Fibroblast of lung (primary cell): ENCODE data around the gene LPCAT1. TPM values are rescaled to one million over a fixed set of nuclear protein-coding genes. Genes with fewer than 3 reads are reported as not detected.

ENCODE experiments used
- DNase-seq, 2 donors: peaks; one replicate each; pipeline versions ENCODE4 v3.0.0 to v3.0.0-alpha.2; 2010; ENCODE audit warnings: low read depth in 2 of 2
- H2AFZ ChIP-seq: 2 replicates; pipeline ENCODE4 v1.5.1; 2012; ENCODE audit warnings: low read length, control low read depth, inconsistent platforms
- H3K27ac ChIP-seq: 2 replicates; pipeline ENCODE4 v1.5.1; 2011; ENCODE audit warnings: low read length, control low read depth; ENCODE audit not compliant: insufficient read depth
- H3K27me3 ChIP-seq: 2 replicates; pipeline ENCODE4 v1.5.1; 2011; ENCODE audit warnings: mild to moderate bottlenecking, low read length; ENCODE audit not compliant: control insufficient read depth, insufficient read depth
- H3K36me3 ChIP-seq: 2 replicates; pipeline ENCODE4 v1.5.1; 2011; ENCODE audit warnings: low read length; ENCODE audit not compliant: control insufficient read depth, insufficient read depth
- H3K4me1 ChIP-seq: 2 replicates; pipeline ENCODE4 v1.5.1; 2011; ENCODE audit warnings: low read length; ENCODE audit not compliant: control insufficient read depth, insufficient read depth; ENCODE audit errors: extremely low read depth
- H3K4me2 ChIP-seq: 2 replicates; pipeline ENCODE4 v1.5.1; 2011; ENCODE audit warnings: low read length, control low read depth; ENCODE audit not compliant: insufficient read depth; ENCODE audit errors: extremely low read depth
- H3K4me3 ChIP-seq, 4 experiments: fragments of 200-600 bp in 1 of 4; sonication (generic) in 1 of 4; replicated peaks in 1 of 4; 2 replicates each; pipeline ENCODE4 v1.5.1; 2011 to 2016; ENCODE audit warnings: low read length in 4 of 4, low read depth in 3 of 4, mild to moderate bottlenecking in 3 of 4, control low read depth in 2 of 4, inconsistent platforms in 1 of 4, mixed read lengths in 1 of 4; ENCODE audit not compliant: insufficient read depth in 1 of 4; ENCODE audit errors: control extremely low read depth in 1 of 4
- H3K79me2 ChIP-seq: 2 replicates; pipeline ENCODE4 v1.5.1; 2012; ENCODE audit warnings: mild to moderate bottlenecking, low read length, inconsistent platforms; ENCODE audit not compliant: control insufficient read depth, insufficient read depth
- H3K9ac ChIP-seq: 2 replicates; pipeline ENCODE4 v1.5.1; 2011; ENCODE audit warnings: mild to moderate bottlenecking, low read length, control low read depth; ENCODE audit not compliant: insufficient read depth
- H3K9me3 ChIP-seq: 2 replicates; pipeline ENCODE4 v1.5.1; 2012; ENCODE audit warnings: low read depth, low read length; ENCODE audit not compliant: control insufficient read depth, insufficient read depth
- H4K20me1 ChIP-seq: 2 replicates; pipeline ENCODE4 v1.5.1; 2011; ENCODE audit warnings: low read length; ENCODE audit not compliant: control insufficient read depth, insufficient read depth; ENCODE audit errors: extremely low read depth
- EZH2 ChIP-seq: IDR thresholded peaks from 2 replicates; pipeline ENCODE4 v1.5.1; 2012; ENCODE audit warnings: low read length, control low read depth, mild to moderate bottlenecking; ENCODE audit errors: missing control alignments
- polyA plus RNA-seq, 2 donors: library from polyadenylated mRNA; depleted of rRNA in 1 of 2; stranded (reverse) in 1 of 2; unstranded in 1 of 2; fragments of >200 nt; gene quantifications; 2 replicates each; pipeline ENCODE4 v1.2.1, GENCODE V29; 2011 to 2012; ENCODE audit warnings: missing spikeins in 1 of 2
- total RNA-seq: library from RNA; depleted of rRNA; stranded (reverse); fragments of >200 nt; gene quantifications from 2 replicates; pipeline ENCODE4 v1.2.1, GENCODE V29; 2014
- TF ChIP-seq, protein P1 (sequence below), 2 donors: IDR thresholded peaks in 1 of 2; conservative IDR thresholded peaks in 1 of 2; 1 replicate in 1 of 2; 2 replicates in 1 of 2; pipeline ENCODE4 v1.5.1; 2011 to 2012; ENCODE audit warnings: low read length in 2 of 2, control low read depth in 1 of 2, inconsistent platforms in 1 of 2, low read depth in 1 of 2, mild to moderate bottlenecking in 1 of 2

Gene LPCAT1
- total and polyA plus RNA-seq, 2 donors (not counting 1 experiment from before 2014, with no cell fraction given) = 50.8 to 65.2 TPM

DNA sequence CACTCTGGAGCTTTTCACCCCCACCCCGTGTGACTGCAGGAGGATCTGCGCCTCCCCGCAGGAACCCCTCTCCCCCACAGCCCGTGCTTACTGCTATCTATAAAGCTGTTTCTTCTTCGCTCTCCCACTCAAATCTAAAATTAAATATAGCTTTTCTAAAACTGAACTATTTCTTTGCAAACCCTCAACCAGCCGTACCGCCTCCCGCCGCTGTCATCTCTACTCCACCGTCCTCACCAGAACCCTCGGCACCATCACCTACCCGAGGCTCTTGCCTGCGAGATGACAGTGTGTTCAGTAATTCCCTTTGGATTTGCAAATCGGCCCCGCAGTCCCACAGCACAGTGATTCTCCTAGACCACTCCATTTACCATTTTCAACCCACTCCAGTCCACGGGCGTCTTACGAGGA is 13.6 kb downstream of the LPCAT1 start:
- TF ChIP-seq EZH2 = no peak
- TF ChIP-seq, protein P1, sequence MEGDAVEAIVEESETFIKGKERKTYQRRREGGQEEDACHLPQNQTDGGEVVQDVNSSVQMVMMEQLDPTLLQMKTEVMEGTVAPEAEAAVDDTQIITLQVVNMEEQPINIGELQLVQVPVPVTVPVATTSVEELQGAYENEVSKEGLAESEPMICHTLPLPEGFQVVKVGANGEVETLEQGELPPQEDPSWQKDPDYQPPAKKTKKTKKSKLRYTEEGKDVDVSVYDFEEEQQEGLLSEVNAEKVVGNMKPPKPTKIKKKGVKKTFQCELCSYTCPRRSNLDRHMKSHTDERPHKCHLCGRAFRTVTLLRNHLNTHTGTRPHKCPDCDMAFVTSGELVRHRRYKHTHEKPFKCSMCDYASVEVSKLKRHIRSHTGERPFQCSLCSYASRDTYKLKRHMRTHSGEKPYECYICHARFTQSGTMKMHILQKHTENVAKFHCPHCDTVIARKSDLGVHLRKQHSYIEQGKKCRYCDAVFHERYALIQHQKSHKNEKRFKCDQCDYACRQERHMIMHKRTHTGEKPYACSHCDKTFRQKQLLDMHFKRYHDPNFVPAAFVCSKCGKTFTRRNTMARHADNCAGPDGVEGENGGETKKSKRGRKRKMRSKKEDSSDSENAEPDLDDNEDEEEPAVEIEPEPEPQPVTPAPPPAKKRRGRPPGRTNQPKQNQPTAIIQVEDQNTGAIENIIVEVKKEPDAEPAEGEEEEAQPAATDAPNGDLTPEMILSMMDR (conservative IDR thresholded peaks at IDR 0.05 in 1 of 2, IDR thresholded peaks at IDR 0.05 in 1 of 2; ENCODE audit: low read depth in 1 of 2, low read length in 2 of 2) = no peak
- H4K20me1 ChIP-seq = peaks cover 4% of the 10 kb centered on the region
- H3K9ac ChIP-seq = no peak overlapping the region
- H3K27ac ChIP-seq = no peak overlapping the region
- DNase-seq = no peak
- H3K9me3 ChIP-seq = no peaks in the 10 kb centered on the region
- no peak overlapping the region for H3K4me3 ChIP-seq
- no peak overlapping the region for H2AFZ ChIP-seq
- H3K4me2 ChIP-seq = no peak overlapping the region
- peaks cover 20% of the 10 kb centered on the region for H3K36me3 ChIP-seq
- H3K27me3 ChIP-seq = no peaks in the 10 kb centered on the region
- H3K79me2 ChIP-seq = peaks cover 78% of the 10 kb centered on the region
- peaks cover 10% of the 10 kb centered on the region for H3K4me1 ChIP-seq

- H3K9me3 ChIP-seq = no peaks in the 10 kb centered on the region
- peaks cover 80% of the 10 kb centered on the region for H3K79me2 ChIP-seq
- no peak overlapping the region for H3K4me3 ChIP-seq
- no peaks in the 10 kb centered on the region for H3K27me3 ChIP-seq
- H3K36me3 ChIP-seq = peaks cover 20% of the 10 kb centered on the region
- TF ChIP-seq, protein P1 (conservative IDR thresholded peaks at IDR 0.05 in 1 of 2, IDR thresholded peaks at IDR 0.05 in 1 of 2; ENCODE audit: low read depth in 1 of 2, low read length in 2 of 2) = no peak
- TF ChIP-seq EZH2 = no peak
- peaks cover 10% of the 10 kb centered on the region for H3K4me1 ChIP-seq
- DNase-seq = no peak
- no peak overlapping the region for H3K4me2 ChIP-seq
- no peak overlapping the region for H2AFZ ChIP-seq
- H4K20me1 ChIP-seq = peaks cover 4% of the 10 kb centered on the region
- no peak overlapping the region for H3K27ac ChIP-seq
- no peak overlapping the region for H3K9ac ChIP-seq
Measured at GRCh38 chr5:1509346-1510085, 14.2 kb downstream of the LPCAT1 start.

DNA sequence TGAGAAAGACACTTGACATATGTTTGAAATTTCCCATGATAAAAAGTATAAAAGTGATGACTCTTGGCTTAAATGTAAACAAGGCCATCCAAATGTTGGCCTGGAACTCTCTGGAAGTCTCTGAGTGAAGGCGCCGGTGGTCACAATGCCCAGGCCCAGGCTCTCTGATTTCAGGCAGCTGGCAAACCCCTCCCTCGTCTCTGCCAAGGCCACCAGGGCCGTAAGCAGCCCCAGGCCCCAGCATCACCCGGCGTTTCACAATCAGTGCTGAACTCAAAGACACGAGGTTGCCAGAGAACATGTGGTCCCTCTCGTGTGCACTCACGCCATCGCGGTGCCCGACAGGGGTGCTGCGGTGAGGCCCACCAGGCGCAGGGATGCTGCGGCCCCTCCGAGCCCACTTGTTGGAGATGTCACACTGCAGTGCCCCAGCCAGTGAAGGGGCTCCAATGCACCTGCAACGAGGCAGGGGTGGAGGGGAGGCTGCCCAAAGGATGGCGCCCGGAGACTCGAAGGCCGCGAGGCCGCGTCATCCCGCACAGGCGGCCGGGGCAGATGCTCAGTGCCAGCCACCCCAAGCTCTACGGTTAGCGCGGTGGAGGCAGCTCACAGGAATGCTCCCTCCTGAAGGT is 15.0 kb downstream of the LPCAT1 start:
- H3K79me2 ChIP-seq = peaks cover 80% of the 10 kb centered on the region
- peak in 1 of 2 donors; percentile 68 for DNase-seq
- no peaks in the 10 kb centered on the region for H3K27me3 ChIP-seq
- no peak overlapping the region for H2AFZ ChIP-seq
- H4K20me1 ChIP-seq = peaks cover 4% of the 10 kb centered on the region
- H3K9me3 ChIP-seq = no peaks in the 10 kb centered on the region
- no peak for TF ChIP-seq EZH2
- TF ChIP-seq, protein P1 (conservative IDR thresholded peaks at IDR 0.05 in 1 of 2, IDR thresholded peaks at IDR 0.05 in 1 of 2; ENCODE audit: low read depth in 1 of 2, low read length in 2 of 2) = no peak
- no peak overlapping the region for H3K4me2 ChIP-seq
- peaks cover 16% of the 10 kb centered on the region for H3K36me3 ChIP-seq
- peaks cover 10% of the 10 kb centered on the region for H3K4me1 ChIP-seq
- H3K27ac ChIP-seq = no peak overlapping the region
- H3K9ac ChIP-seq = no peak overlapping the region
- H3K4me3 ChIP-seq = no peak overlapping the region
